Activated CD8-positive, alpha-beta T cell treated with anti-CD3 and anti-CD28 coated beads for 36 hours (primary cell): Measurements from ENCODE around the gene UBL7. TPM values are rescaled to one million over a fixed set of nuclear protein-coding genes. Genes with fewer than 3 reads are reported as not detected.

Experiments
- ATAC-seq: fragments of 200-7000 bp; cut with Tn5 transposase; one replicate; pipeline ENCODE4 v1.10.0; 2021; ENCODE audit warnings: mild to moderate bottlenecking, moderate library complexity
- CTCF ChIA-PET: fragments of 350-600 bp; sonication (Branson Sonifier 250); formaldehyde crosslinking; loops from one replicate; lab custom pipeline; 2021; ENCODE audit warnings: antibody characterized with exemption; lab: Charles Lee
- POLR2A ChIA-PET: fragments of 350-600 bp; sonication (Branson Sonifier 250); formaldehyde crosslinking; loops from one replicate; lab custom pipeline; 2021; ENCODE audit warnings: antibody characterized with exemption; lab: Charles Lee
- DNase-seq: peaks from one replicate; pipeline ENCODE4 v3.0.0-alpha.2; 2020
- H3K27ac Mint-ChIP-seq: one replicate; pipeline ENCODE4 v1.8.0; 2021; ENCODE audit warnings: mild to moderate bottlenecking, mixed read lengths
- H3K27me3 Mint-ChIP-seq: one replicate; pipeline ENCODE4 v1.8.0; 2021; ENCODE audit warnings: mixed read lengths
- H3K36me3 Mint-ChIP-seq: one replicate; pipeline ENCODE4 v1.8.0; 2021; ENCODE audit warnings: low read depth, mixed read lengths
- H3K4me1 Mint-ChIP-seq: one replicate; pipeline ENCODE4 v1.8.0; 2021; ENCODE audit warnings: low read depth, mixed read lengths
- H3K4me3 Mint-ChIP-seq: one replicate; pipeline ENCODE4 v1.8.0; 2021; ENCODE audit warnings: mild to moderate bottlenecking, moderate library complexity, mixed read lengths
- H3K9me3 Mint-ChIP-seq: one replicate; pipeline ENCODE4 v1.8.0; 2021; ENCODE audit warnings: mixed read lengths
- intact Hi-C: fragments of 100-400 bp; cut with micrococcal nuclease; formaldehyde crosslinking; loops from one replicate; pipeline ENCODE4 v1.10.0; 2022
- total RNA-seq, 2 experiments: library from RNA; stranded (reverse); gene quantifications; one replicate each; pipeline ENCODE4 v1.2.3, GENCODE V29; 2021
- TF ChIP-seq, protein P1 (sequence below): fragments of 200-600 bp; IDR thresholded peaks from one replicate; pipeline ENCODE4 v1.8.0; 2022; ENCODE audit warnings: antibody characterized with exemption, mild to moderate bottlenecking

The UBL7 gene
- total RNA-seq, 2 experiments from 2014 or later, result 48.8 to 53.3 TPM

DNA sequence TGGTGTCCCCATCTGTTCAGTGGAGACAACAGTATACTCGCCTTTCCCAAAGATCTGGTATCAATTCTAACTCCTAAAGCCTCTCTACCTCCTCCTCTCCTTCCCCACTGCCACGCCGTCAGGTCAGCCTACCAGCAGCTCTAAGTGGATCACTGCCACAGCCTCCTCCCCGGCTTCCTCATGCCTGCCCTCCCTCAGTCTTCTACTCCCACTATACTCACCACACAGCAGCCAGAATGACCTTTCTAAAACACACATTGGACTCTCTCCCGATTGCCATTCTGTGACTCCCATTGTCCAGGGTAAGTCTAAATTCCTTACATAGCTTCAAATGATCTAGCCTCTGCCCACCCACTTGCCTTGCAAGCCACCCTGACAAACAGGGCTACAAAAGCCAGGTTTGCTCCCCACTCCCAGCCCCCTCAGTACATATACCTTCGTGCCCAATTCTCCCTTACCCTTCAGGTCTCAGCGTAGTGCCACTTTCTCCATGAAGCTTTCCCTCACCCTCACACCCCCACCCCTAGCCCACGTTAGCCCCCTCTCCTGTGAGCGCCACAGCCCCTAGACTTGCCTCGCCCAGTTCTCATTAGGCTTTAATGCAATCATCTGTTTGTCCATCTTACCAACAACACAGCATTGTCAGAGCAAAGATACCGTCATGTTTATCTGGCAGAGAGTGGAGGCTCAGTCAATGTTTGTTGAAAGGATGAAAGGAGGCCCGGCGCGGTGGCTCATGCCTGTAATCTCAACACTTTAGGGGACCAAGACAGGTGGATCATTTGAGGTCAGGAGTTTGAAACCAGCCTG lies 17.7 kb downstream of the UBL7 start:
- no peak for ATAC-seq
- no peaks in the 10 kb centered on the region for H3K27me3 Mint-ChIP-seq
- TF ChIP-seq, protein P1, sequence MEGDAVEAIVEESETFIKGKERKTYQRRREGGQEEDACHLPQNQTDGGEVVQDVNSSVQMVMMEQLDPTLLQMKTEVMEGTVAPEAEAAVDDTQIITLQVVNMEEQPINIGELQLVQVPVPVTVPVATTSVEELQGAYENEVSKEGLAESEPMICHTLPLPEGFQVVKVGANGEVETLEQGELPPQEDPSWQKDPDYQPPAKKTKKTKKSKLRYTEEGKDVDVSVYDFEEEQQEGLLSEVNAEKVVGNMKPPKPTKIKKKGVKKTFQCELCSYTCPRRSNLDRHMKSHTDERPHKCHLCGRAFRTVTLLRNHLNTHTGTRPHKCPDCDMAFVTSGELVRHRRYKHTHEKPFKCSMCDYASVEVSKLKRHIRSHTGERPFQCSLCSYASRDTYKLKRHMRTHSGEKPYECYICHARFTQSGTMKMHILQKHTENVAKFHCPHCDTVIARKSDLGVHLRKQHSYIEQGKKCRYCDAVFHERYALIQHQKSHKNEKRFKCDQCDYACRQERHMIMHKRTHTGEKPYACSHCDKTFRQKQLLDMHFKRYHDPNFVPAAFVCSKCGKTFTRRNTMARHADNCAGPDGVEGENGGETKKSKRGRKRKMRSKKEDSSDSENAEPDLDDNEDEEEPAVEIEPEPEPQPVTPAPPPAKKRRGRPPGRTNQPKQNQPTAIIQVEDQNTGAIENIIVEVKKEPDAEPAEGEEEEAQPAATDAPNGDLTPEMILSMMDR, result no peak
- intact Hi-C loops, result no loop called here
- H3K9me3 Mint-ChIP-seq, result no peaks in the 10 kb centered on the region
- H3K4me1 Mint-ChIP-seq, result peaks cover 6% of the 10 kb centered on the region
- H3K4me3 Mint-ChIP-seq, result no peak overlapping the region
- ChIA-PET CTCF (interaction anchor here (0.8 to 38.4 kb wide), 3 partner anchors 11 to 64 kb away, joined by 3 to 840 read pairs (median 6); no protein-coding TSS in a partner anchor), POLR2A (interaction anchor here (1.0 to 2.9 kb wide), 5 partner anchors 18 to 97 kb away, joined by 3 to 11 read pairs (median 9); partner anchors contain the start of genes ARID3B and UBL7)
- no peak for DNase-seq
- H3K27ac Mint-ChIP-seq, result no peak overlapping the region
- peaks cover 8% of the 10 kb centered on the region for H3K36me3 Mint-ChIP-seq

DNA sequence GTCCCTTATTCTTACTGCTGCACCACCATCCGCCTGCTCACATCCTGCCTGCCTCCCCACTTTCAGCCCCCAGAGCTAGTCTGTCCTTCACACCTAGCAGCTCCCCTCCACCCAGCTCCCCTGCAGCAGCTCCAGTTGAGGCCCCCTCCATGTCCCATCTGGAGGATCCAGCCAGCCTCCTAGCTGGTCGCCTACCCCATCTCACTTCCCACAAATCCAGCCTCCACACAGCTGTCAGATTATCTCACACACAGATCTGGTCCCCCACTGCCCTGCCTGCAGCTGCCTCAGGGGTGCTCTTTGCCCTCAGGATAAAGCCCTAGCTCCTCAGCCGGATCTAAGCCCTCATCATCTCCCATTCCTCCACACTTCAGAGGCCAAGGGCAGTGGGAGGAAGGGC lies 18.4 kb downstream of the UBL7 start:
- Mint-ChIP-seq H3K27ac (no peak overlapping the region), H3K4me1 (peaks cover 8% of the 10 kb centered on the region), H3K27me3 (no peaks in the 10 kb centered on the region), H3K36me3 (peaks cover under 1% of the 10 kb centered on the region), H3K4me3 (no peak overlapping the region), H3K9me3 (no peaks in the 10 kb centered on the region)
- intact Hi-C loops, result no loop called here
- DNase-seq (no peak), ATAC-seq (no peak)
- CTCF ChIA-PET, result interaction anchor here (1.4 to 38.4 kb wide), 2 partner anchors 12 to 64 kb away, joined by 6 to 840 read pairs; no protein-coding TSS in a partner anchor
- POLR2A ChIA-PET, result interaction anchor here (1.0 to 2.9 kb wide), 6 partner anchors 11 to 98 kb away, joined by 3 to 11 read pairs (median 9); partner anchors contain the start of genes ARID3B and UBL7
- TF ChIP-seq, protein P1, result no peak

DNA sequence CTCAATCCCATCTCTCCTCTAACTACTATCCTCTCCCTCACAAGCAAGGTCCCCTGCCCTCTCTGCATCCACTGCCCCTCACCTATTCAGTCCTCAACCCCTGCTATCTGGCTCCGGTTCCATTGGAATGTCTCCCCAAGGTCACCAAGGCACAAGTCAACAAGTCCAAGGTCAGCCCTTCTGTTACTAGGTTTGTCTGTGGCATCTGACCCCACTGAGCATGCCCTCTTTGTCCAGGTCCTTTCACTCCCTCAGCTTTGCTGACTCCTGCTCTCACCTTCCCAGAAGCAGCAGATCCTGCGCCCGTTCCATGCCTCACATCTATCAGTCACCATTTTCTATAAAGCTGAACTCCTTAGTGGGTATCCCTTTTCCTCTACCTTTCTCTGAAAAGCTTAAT lies 18.9 kb downstream of the UBL7 start:
- POLR2A ChIA-PET, result interaction anchor here (0.6 to 2.9 kb wide), 7 partner anchors 11 to 99 kb away, joined by 3 to 11 read pairs (median 9); partner anchors contain the start of genes ARID3B and UBL7

DNA sequence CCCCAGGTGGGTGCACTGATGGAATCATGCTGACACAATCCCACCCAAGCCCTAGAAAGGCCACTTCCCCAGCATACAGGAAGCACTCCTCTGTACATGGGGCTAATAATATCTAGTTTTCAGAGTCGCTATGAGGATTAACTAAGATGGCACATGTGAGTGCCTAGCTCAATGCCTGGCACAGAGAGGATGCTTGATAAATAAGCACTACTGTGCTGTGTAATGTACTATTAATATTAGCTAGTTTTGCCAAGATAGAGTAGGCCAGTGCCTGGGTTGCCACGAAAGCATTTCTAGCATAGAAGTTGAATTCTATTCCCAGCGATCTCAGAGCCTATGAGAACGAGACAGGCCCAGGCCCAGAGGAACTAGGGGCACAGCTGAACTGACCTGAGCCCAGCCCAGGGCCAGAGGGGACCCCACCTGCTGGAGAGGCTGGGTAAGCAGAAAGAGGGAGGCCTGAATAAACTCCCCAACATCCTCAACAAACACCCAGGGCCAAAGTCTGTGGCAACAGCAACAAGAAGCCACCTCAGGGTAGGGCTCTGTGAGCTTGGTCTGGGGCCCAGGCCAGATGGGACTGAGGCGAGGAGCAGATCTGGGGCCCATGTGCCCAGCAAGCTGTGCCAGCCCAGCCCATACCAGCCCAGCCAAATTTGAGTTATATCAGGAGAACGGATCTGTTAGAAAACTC lies 19.6 kb downstream of the UBL7 start:
- POLR2A ChIA-PET, result interaction anchor here (0.6 to 2.9 kb wide), 4 partner anchors 12 to 62 kb away, joined by 3 to 11 read pairs (median 9); partner anchors contain the start of gene UBL7
- Mint-ChIP-seq H3K4me3 (no peak overlapping the region), H3K27me3 (no peaks in the 10 kb centered on the region), H3K9me3 (no peaks in the 10 kb centered on the region), H3K27ac (no peak overlapping the region), H3K36me3 (no peaks in the 10 kb centered on the region), H3K4me1 (peaks cover 10% of the 10 kb centered on the region)
- TF ChIP-seq, protein P1, result no peak
- intact Hi-C loops, result no loop called here
- no peak for ATAC-seq
- no peak for DNase-seq
- CTCF ChIA-PET, result interaction anchor here (0.8 to 38.4 kb wide), 6 partner anchors 9 to 327 kb away, joined by 3 to 840 read pairs (median 4); partner anchors contain the start of gene UBL7

More for the DNA sequence above, 18.9 kb downstream of the UBL7 start:
- no peak for ATAC-seq
- TF ChIP-seq, protein P1, result no peak
- H3K27me3 Mint-ChIP-seq, result no peaks in the 10 kb centered on the region
- no peaks in the 10 kb centered on the region for H3K36me3 Mint-ChIP-seq
- CTCF ChIA-PET, result interaction anchor here (0.8 to 38.4 kb wide), 6 partner anchors 10 to 63 kb away, joined by 3 to 840 read pairs (median 4); partner anchors contain the start of gene UBL7
- no peaks in the 10 kb centered on the region for H3K9me3 Mint-ChIP-seq
- H3K4me3 Mint-ChIP-seq, result no peak overlapping the region
- no peak overlapping the region for H3K27ac Mint-ChIP-seq
- peaks cover 8% of the 10 kb centered on the region for H3K4me1 Mint-ChIP-seq
- no peak for DNase-seq
- intact Hi-C loops, result no loop called here
